Kidney (tissue), 14 donors: ENCODE data around the gene OR11H7. TPM values are rescaled to one million over a fixed set of nuclear protein-coding genes. Genes with fewer than 3 reads are reported as not detected.
"Not testable (repeated sequence)": the region's sequence is repeated elsewhere in the genome, so short reads cannot be mapped to it uniquely, and the experiment has no call there.

ENCODE experiments used
- DNase-seq, 5 donors: peaks; one replicate each; pipeline ENCODE4 v3.0.0-alpha.2; 2013 to 2020
- FAIRE-seq: peaks from 2 replicates; lab custom pipeline; 2012; peaks lifted over from hg19 to GRCh38; lab: Jason Lieb, UNC
- H3K27ac ChIP-seq, 2 donors: one replicate each; pipeline ENCODE4 v1.7.0; 2013; ENCODE audit warnings: low read depth in 2 of 2, low read length in 2 of 2, inconsistent platforms in 1 of 2
- H3K27me3 ChIP-seq: one replicate; pipeline ENCODE4 v1.7.1; 2013; ENCODE audit warnings: low read length, inconsistent platforms; ENCODE audit not compliant: control insufficient read depth, insufficient read depth
- H3K36me3 ChIP-seq, 3 donors: one replicate each; pipeline versions ENCODE4 v1.7.0 to v1.7.1; 2013; ENCODE audit warnings: low read length in 3 of 3, control low read depth in 1 of 3, inconsistent platforms in 1 of 3; ENCODE audit not compliant: insufficient read depth in 3 of 3, control insufficient read depth in 2 of 3
- H3K4me1 ChIP-seq, 3 donors: one replicate each; pipeline versions ENCODE4 v1.7.0 to v1.7.1; 2013; ENCODE audit warnings: low read length in 3 of 3, inconsistent platforms in 1 of 3, low read depth in 1 of 3; ENCODE audit not compliant: control insufficient read depth in 2 of 3, insufficient read depth in 2 of 3
- H3K4me3 ChIP-seq, 3 donors: one replicate each; pipeline versions ENCODE4 v1.7.0 to v1.8.1; 2013; ENCODE audit warnings: low read length in 3 of 3, control low read depth in 1 of 3, inconsistent platforms in 1 of 3
- H3K9ac ChIP-seq, 3 donors: one replicate each; pipeline versions ENCODE4 v1.7.0 to v1.7.1; 2013; ENCODE audit warnings: low read length in 3 of 3, control low read depth in 1 of 3, inconsistent platforms in 1 of 3
- H3K9me3 ChIP-seq, 3 donors: one replicate each; pipeline versions ENCODE4 v1.7.0 to v1.7.1; 2013; ENCODE audit warnings: low read length in 3 of 3, control low read depth in 1 of 3, inconsistent platforms in 1 of 3; ENCODE audit not compliant: control insufficient read depth in 2 of 3, insufficient read depth in 1 of 3
- CTCF ChIP-seq: IDR thresholded peaks from 3 replicates; pipeline ENCODE4 v1.5.1; 2012; ENCODE audit warnings: mild to moderate bottlenecking, moderate library complexity, borderline replicate concordance; ENCODE audit not compliant: insufficient read depth; ENCODE audit errors: extremely low read depth
- intact Hi-C: fragments of 100-400 bp; cut with DNase I; formaldehyde crosslinking; loops from one replicate; pipeline ENCODE4 v1.11.1; 2022
- polyA plus RNA-seq: library from polyadenylated mRNA; stranded (reverse); fragments of 350-450 nt; fragmentation: Illumina TruSeq; extraction: RNeasy Lipid Tissue Mini Kit (QIAGEN cat#74804); gene quantifications from one replicate; pipeline ENCODE4 v1.2.3, GENCODE V29; 2014; ENCODE audit warnings: low read depth, low replicate concordance; ENCODE audit not compliant: insufficient read depth
- total RNA-seq: library from RNA; stranded (reverse); fragmentation: NEBNext Ultra II Directional; extraction: Animal tissue kit (Norgen Biotek cat#: 25700); gene quantifications from one replicate; pipeline ENCODE4 v1.2.1, GENCODE V29; 2021
- donor health status: control.
- donor health status: control.
- donor health status: control.
- donor health status: control.
- donor health status: control.
- donor health status: DM: yes; HTN: yes; CAD: no.
- donor health status: Normal renal cell carcinoma (clear cell type).

Gene OR11H7
- total and polyA plus RNA-seq, 2 donors from 2014 or later, result not detected

GRCh38 chr14:20197459-20197858 is 31.3 kb upstream of the OR11H7 start:
- no peak for DNase-seq
- no peaks in the 10 kb centered on the region for H3K4me1 ChIP-seq
- H3K9me3 ChIP-seq, result no peaks in the 10 kb centered on the region
- no peaks in the 10 kb centered on the region for H3K36me3 ChIP-seq
- no peak overlapping the region for H3K9ac ChIP-seq
- H3K27ac ChIP-seq, result no peak overlapping the region
- no peak overlapping the region for H3K4me3 ChIP-seq
- intact Hi-C loops, result no loop called here
- H3K27me3 ChIP-seq, result no peaks in the 10 kb centered on the region
- no peak for FAIRE-seq
- TF ChIP-seq CTCF, result no peak

GRCh38 chr14:20198991-20199390 is 29.8 kb upstream of the OR11H7 start:
- FAIRE-seq (no peak), DNase-seq (no peak)
- no peak overlapping the region for H3K27ac ChIP-seq
- H3K4me3 ChIP-seq, result no peak overlapping the region
- H3K9me3 ChIP-seq, result no peaks in the 10 kb centered on the region
- no peaks in the 10 kb centered on the region for H3K36me3 ChIP-seq
- H3K4me1 ChIP-seq, result no peaks in the 10 kb centered on the region
- intact Hi-C loops, result no loop called here
- no peak for TF ChIP-seq CTCF
- no peaks in the 10 kb centered on the region for H3K27me3 ChIP-seq
- no peak overlapping the region for H3K9ac ChIP-seq

- Histone ChIP-seq H3K27ac (no peak overlapping the region), H3K27me3 (no peaks in the 10 kb centered on the region), H3K36me3 (no peaks in the 10 kb centered on the region), H3K9me3 (no peaks in the 10 kb centered on the region), H3K4me3 (no peak overlapping the region), H3K4me1 (no peaks in the 10 kb centered on the region), H3K9ac (no peak overlapping the region)
- no peak for FAIRE-seq
- intact Hi-C loops, result no loop called here
- no peak for TF ChIP-seq CTCF
- no peak for DNase-seq
Observed at GRCh38 chr14:20204721-20205120, 24.1 kb upstream of the OR11H7 start.

- Histone ChIP-seq H3K4me1 (no peaks in the 10 kb centered on the region), H3K27ac (no peak overlapping the region), H3K27me3 (no peaks in the 10 kb centered on the region), H3K36me3 (no peaks in the 10 kb centered on the region), H3K9me3 (no peaks in the 10 kb centered on the region), H3K4me3 (no peak overlapping the region), H3K9ac (no peak overlapping the region)
- intact Hi-C loops, result no loop called here
- DNase-seq (no peak), FAIRE-seq (no peak)
- no peak for TF ChIP-seq CTCF
Observed at GRCh38 chr14:20209595-20209994, 19.2 kb upstream of the OR11H7 start.

- DNase-seq, H3K36me3 ChIP-seq, H3K4me3 ChIP-seq, intact Hi-C loops, H3K27me3 ChIP-seq, H3K4me1 ChIP-seq, FAIRE-seq, H3K9ac ChIP-seq, H3K9me3 ChIP-seq, H3K27ac ChIP-seq: not testable (repeated sequence)
Observed at GRCh38 chr14:20212406-20212805, 16.4 kb upstream of the OR11H7 start.
